Stimulated activated naive CD8-positive, alpha-beta T cell treated with anti-CD3 and anti-CD28 coated beads, Interleukin-15, Interleukin-2, amounts not matched to agents 100 U/mL and 50 U/mL, for 24 hours (primary cell): ENCODE measurements around the gene SPTAN1.

Experiments
- ATAC-seq: fragments of 150-1000 bp; cut with Tn5 transposase; one replicate; pipeline ENCODE4 v1.10.0; 2021
- DNase-seq: peaks from one replicate; pipeline ENCODE4 v3.0.0; 2021

SPTAN1 gene

DNA sequence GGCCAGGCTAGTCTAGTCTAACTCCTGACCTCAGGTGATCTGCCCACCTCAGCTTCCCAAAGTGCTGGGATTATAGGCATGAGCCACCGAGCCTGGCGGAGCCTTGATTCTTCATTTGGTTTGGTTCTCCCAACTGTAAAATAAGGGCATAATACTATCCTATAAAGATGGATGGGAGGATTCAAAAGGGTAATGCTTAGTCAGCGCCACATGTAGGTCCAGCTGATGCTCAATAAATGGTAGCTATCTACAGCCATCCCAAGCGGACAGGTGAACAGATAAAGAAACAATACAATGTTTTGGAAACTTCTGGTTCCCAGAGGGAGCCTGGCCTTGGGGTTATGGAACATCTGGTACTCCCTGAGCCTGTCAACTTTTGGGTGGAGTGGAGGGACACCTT, 123.0 kb downstream of the SPTAN1 start:
- ATAC-seq = no peak
- no peak for DNase-seq

DNA sequence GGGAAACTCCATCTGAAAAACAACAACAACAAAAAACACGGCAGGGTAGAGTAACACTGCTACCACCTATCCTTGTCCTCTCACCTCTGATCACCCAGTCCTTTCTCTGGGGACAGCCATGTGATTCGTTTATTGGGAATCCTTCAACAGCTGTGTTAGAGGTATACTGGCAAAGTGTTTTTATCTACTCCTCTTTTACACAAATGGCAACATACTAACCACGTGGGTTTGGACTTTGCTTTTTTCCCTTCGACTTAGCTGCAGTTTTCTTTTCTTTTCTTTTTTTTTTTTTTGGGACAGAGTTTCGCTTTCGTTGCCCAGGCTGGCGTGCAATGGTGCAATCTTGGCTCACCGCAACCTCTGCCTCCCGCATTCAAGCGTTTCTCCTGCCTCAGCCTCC, 125.4 kb downstream of the SPTAN1 start:
- ATAC-seq (no peak), DNase-seq (no peak)
